COLO668 (cell line): ENCODE data around the gene FGR.

Experiments
- DNase-seq: peaks from one replicate; lab custom pipeline; 2025; ENCODE audit not compliant: unreplicated experiment; lab: John Stamatoyannopoulos, UW

FGR gene

GRCh38 chr1:27589841-27590426, 45.1 kb downstream of the FGR start:
- peak; percentile 22 for DNase-seq

GRCh38 chr1:27589441-27589840, 45.5 kb downstream of the FGR start:
- DNase-seq: no peak

- DNase-seq: no peak
Observed at GRCh38 chr1:27588256-27589232, 46.4 kb downstream of the FGR start.

- DNase-seq: no peak
Observed at GRCh38 chr1:27585684-27586083, 49.3 kb downstream of the FGR start.

GRCh38 chr1:27584453-27584852, 50.5 kb downstream of the FGR start:
- no peak for DNase-seq

GRCh38 chr1:27583479-27583878, 51.5 kb downstream of the FGR start:
- DNase-seq: no peak

GRCh38 chr1:27581823-27582243, 53.2 kb downstream of the FGR start:
- DNase-seq: no peak

- DNase-seq: peak; percentile 79
Observed at GRCh38 chr1:27577504-27578188, 57.3 kb downstream of the FGR start.

GRCh38 chr1:27576806-27577227, 58.2 kb downstream of the FGR start:
- DNase-seq: no peak

- peak; percentile 94 for DNase-seq
Observed at GRCh38 chr1:27575840-27576331, 59.1 kb downstream of the FGR start.

GRCh38 chr1:27574871-27575831, 59.8 kb downstream of the FGR start:
- DNase-seq: peak; percentile 97

- DNase-seq: no peak
Observed at GRCh38 chr1:27574001-27574781, 60.8 kb downstream of the FGR start.

- peak; percentile 53 for DNase-seq
Observed at GRCh38 chr1:27572679-27573426, 62.1 kb downstream of the FGR start.

- DNase-seq: peak; percentile 51
Observed at GRCh38 chr1:27572019-27572678, 62.8 kb downstream of the FGR start.

GRCh38 chr1:27571439-27572018, 63.5 kb downstream of the FGR start:
- DNase-seq: peak; percentile 77

GRCh38 chr1:27570784-27571183, 64.2 kb downstream of the FGR start:
- no peak for DNase-seq

GRCh38 chr1:27570356-27570755, 64.6 kb downstream of the FGR start:
- DNase-seq: no peak
